ENCODE measurements around the gene CELF1. TPM values are rescaled to one million over a fixed set of nuclear protein-coding genes. Genes with fewer than 3 reads are reported as not detected.

The CELF1 gene
- total RNA-seq, 2 experiments from 2014 or later = 103 to 111 TPM

- no peaks in the 10 kb centered on the region for H3K9me3 ChIP-seq (ENCODE audit: control insufficient read depth in 1 of 2, insufficient read depth in 1 of 2, low read length in 2 of 2)
- ChIA-PET POLR2A (interaction anchor here (1.6 to 2.2 kb wide), 2 partner anchors 12 to 16 kb away, joined by 7 read pairs; no protein-coding TSS in a partner anchor), CTCF (interaction anchor here (1.3 to 7.9 kb wide), 2 partner anchors 11 to 15 kb away, joined by 3 to 31 read pairs; partner anchors contain the start of gene CELF1)
- H3K4me1 ChIP-seq (ENCODE audit: insufficient read depth, low read length) = peaks cover 58% of the 10 kb centered on the region
- intact Hi-C loops (cut with DNase I, micrococcal nuclease) = loop anchor here in 1 of 2 experiments (10.0 kb wide), 1 partner anchor 46 kb away; no protein-coding TSS in a partner anchor
- H3K4me3 ChIP-seq (ENCODE audit: low read length) = no peak overlapping the region
- DNase-seq (no peak), ATAC-seq (ENCODE audit: poor library complexity) (no peak)
- H3K9me3 Mint-ChIP-seq = no peaks in the 10 kb centered on the region
- H3K4me3 Mint-ChIP-seq = peak overlapping the region; percentile 5
- H3K27me3 Mint-ChIP-seq = no peaks in the 10 kb centered on the region
- no peaks in the 10 kb centered on the region for H3K27me3 ChIP-seq (ENCODE audit: control insufficient read depth in 1 of 2, insufficient read depth in 2 of 2, low read length in 2 of 2)
- H3K27ac ChIP-seq (ENCODE audit: low read depth in 1 of 2, low read length in 2 of 2) = no peak overlapping the region
- H3K36me3 Mint-ChIP-seq (ENCODE audit: low read depth) = peaks cover 38% of the 10 kb centered on the region
- TF ChIP-seq, protein P1, sequence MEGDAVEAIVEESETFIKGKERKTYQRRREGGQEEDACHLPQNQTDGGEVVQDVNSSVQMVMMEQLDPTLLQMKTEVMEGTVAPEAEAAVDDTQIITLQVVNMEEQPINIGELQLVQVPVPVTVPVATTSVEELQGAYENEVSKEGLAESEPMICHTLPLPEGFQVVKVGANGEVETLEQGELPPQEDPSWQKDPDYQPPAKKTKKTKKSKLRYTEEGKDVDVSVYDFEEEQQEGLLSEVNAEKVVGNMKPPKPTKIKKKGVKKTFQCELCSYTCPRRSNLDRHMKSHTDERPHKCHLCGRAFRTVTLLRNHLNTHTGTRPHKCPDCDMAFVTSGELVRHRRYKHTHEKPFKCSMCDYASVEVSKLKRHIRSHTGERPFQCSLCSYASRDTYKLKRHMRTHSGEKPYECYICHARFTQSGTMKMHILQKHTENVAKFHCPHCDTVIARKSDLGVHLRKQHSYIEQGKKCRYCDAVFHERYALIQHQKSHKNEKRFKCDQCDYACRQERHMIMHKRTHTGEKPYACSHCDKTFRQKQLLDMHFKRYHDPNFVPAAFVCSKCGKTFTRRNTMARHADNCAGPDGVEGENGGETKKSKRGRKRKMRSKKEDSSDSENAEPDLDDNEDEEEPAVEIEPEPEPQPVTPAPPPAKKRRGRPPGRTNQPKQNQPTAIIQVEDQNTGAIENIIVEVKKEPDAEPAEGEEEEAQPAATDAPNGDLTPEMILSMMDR (IDR thresholded peaks at IDR 0.05) = no peak
- peaks cover 13% of the 10 kb centered on the region for H3K36me3 ChIP-seq (ENCODE audit: insufficient read depth, low read length)
- peak overlapping the region; percentile 77 for H3K27ac Mint-ChIP-seq
- peaks cover 75% of the 10 kb centered on the region for H3K4me1 Mint-ChIP-seq (ENCODE audit: low read depth)
Measured at GRCh38 chr11:47541070-47541469, 11.9 kb downstream of the CELF1 start.

GRCh38 chr11:47539681-47540039 is 13.3 kb downstream of the CELF1 start:
- Mint-ChIP-seq H3K36me3 (ENCODE audit: low read depth) (peaks cover 46% of the 10 kb centered on the region), H3K27me3 (no peaks in the 10 kb centered on the region), H3K4me1 (ENCODE audit: low read depth) (peaks cover 77% of the 10 kb centered on the region), H3K27ac (peak overlapping the region; percentile 77), H3K9me3 (no peaks in the 10 kb centered on the region), H3K4me3 (peak overlapping the region; percentile 61)
- Histone ChIP-seq H3K27me3 (ENCODE audit: control insufficient read depth in 1 of 2, insufficient read depth in 2 of 2, low read length in 2 of 2) (no peaks in the 10 kb centered on the region), H3K4me3 (ENCODE audit: low read length) (no peak overlapping the region), H3K9me3 (ENCODE audit: control insufficient read depth in 1 of 2, insufficient read depth in 1 of 2, low read length in 2 of 2) (no peaks in the 10 kb centered on the region), H3K36me3 (ENCODE audit: insufficient read depth, low read length) (peaks cover 14% of the 10 kb centered on the region), H3K4me1 (ENCODE audit: insufficient read depth, low read length) (peaks cover 54% of the 10 kb centered on the region), H3K27ac (ENCODE audit: low read depth in 1 of 2, low read length in 2 of 2) (no peak overlapping the region)
- POLR2A ChIA-PET = interaction anchor here (1.0 to 2.2 kb wide), 3 partner anchors 15 to 39 kb away, joined by 3 to 7 read pairs (median 4); partner anchors contain the start of genes KBTBD4 and NDUFS3
- ATAC-seq (ENCODE audit: poor library complexity) (no peak), DNase-seq (no peak)
- TF ChIP-seq, protein P1 (IDR thresholded peaks at IDR 0.05) = no peak
- intact Hi-C loops (cut with DNase I, micrococcal nuclease) = loop anchor here in 1 of 2 experiments (10.0 kb wide), 1 partner anchor 45 kb away; no protein-coding TSS in a partner anchor
- CTCF ChIA-PET = interaction anchor here (7.9 kb wide), 1 partner anchor 13 kb away, joined by 31 read pairs; the partner anchor contains the start of gene CELF1

DNA sequence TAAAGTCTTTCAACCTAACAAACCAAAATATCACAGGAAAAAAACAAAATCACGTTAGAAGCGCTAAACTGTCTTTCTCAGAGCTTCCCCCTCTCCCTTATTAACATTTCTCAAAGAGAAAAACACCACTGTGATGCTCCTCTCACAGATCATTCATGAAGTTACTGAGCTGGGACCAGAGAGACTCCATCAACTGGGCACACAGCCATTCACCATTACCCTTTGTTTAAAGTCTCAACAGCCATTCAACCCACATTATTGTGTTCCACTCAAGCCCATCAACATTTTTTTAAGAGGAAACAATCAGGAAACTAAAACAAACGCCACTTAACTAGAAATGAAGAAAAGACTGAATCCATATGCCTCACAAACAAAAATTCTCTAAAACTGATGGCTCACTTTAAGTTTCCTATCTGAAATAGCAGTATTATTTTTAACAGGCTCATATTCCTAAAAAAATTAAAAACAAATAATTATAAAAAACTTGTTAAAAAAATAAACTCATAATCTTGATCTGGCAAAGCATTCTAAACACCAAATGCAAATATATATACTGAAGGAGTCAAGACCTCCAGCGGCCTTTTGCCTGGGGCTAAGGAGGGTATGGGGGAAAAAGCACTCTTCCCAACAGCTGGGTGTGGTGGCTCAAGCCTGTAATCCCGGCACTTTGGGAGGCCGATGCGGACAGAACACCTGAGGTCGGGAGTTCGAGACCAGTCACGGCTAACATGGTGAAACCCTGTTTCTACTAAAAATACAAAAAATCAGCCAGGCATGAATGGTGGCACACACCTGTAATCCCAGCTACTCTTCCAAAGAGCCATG is 14.0 kb downstream of the CELF1 start:
- Mint-ChIP-seq H3K27me3 (no peaks in the 10 kb centered on the region), H3K4me3 (peak overlapping the region; percentile 23), H3K27ac (peak overlapping the region; percentile 77), H3K4me1 (ENCODE audit: low read depth) (peaks cover 70% of the 10 kb centered on the region), H3K36me3 (ENCODE audit: low read depth) (peaks cover 40% of the 10 kb centered on the region), H3K9me3 (no peaks in the 10 kb centered on the region)
- H3K9me3 ChIP-seq (ENCODE audit: control insufficient read depth in 1 of 2, insufficient read depth in 1 of 2, low read length in 2 of 2) = no peaks in the 10 kb centered on the region
- H3K36me3 ChIP-seq (ENCODE audit: insufficient read depth, low read length) = peaks cover 16% of the 10 kb centered on the region
- no peak overlapping the region for H3K4me3 ChIP-seq (ENCODE audit: low read length)
- TF ChIP-seq, protein P1 (IDR thresholded peaks at IDR 0.05) = no peak
- no peak for ATAC-seq (ENCODE audit: poor library complexity)
- no peak overlapping the region for H3K27ac ChIP-seq (ENCODE audit: low read depth in 1 of 2, low read length in 2 of 2)
- no peak for DNase-seq
- peaks cover 56% of the 10 kb centered on the region for H3K4me1 ChIP-seq (ENCODE audit: insufficient read depth, low read length)
- ChIA-PET CTCF (interaction anchor here (0.7 to 7.9 kb wide), 2 partner anchors 13 to 280 kb away, joined by 3 to 31 read pairs; partner anchors contain the start of gene CELF1), POLR2A (interaction anchor here (0.6 to 2.2 kb wide), 3 partner anchors 14 to 200 kb away, joined by 3 to 7 read pairs (median 3); no protein-coding TSS in a partner anchor)
- intact Hi-C loops (cut with DNase I, micrococcal nuclease) = no loop called here
- H3K27me3 ChIP-seq (ENCODE audit: control insufficient read depth in 1 of 2, insufficient read depth in 2 of 2, low read length in 2 of 2) = no peaks in the 10 kb centered on the region
